Karpas-422 (cell line): ENCODE results near the gene MOB3A. TPM values are rescaled to one million over a fixed set of nuclear protein-coding genes. Genes with fewer than 3 reads are reported as not detected.
"Not testable (repeated sequence)": the region's sequence is repeated elsewhere in the genome, so short reads cannot be mapped to it uniquely, and the experiment has no call there.

Experiments
- DNase-seq: peaks from one replicate; pipeline ENCODE4 v3.0.0-alpha.2; 2015
- H2AFZ ChIP-seq: fragments of 200-600 bp; sonication (generic); 2 replicates; pipeline ENCODE4 v1.6.1; 2014; ENCODE audit warnings: antibody characterized with exemption, low read length, mixed read lengths
- H3K27ac ChIP-seq: fragments of 200-600 bp; sonication (generic); 2 replicates; pipeline ENCODE4 v1.5.1; 2014; ENCODE audit warnings: mild to moderate bottlenecking, low read length, moderate library complexity
- H3K27me3 ChIP-seq: fragments of 200-600 bp; sonication (generic); 2 replicates; pipeline ENCODE4 v1.6.1; 2014; ENCODE audit warnings: low read length, mixed read lengths
- H3K36me3 ChIP-seq: fragments of 200-600 bp; sonication (generic); 2 replicates; pipeline ENCODE4 v1.6.1; 2014; ENCODE audit warnings: low read length, mixed read lengths; ENCODE audit not compliant: insufficient read depth
- H3K4me1 ChIP-seq: fragments of 200-600 bp; sonication (generic); 2 replicates; pipeline ENCODE4 v1.6.1; 2014; ENCODE audit warnings: mild to moderate bottlenecking, low read length, mixed read lengths
- H3K4me2 ChIP-seq: fragments of 200-600 bp; sonication (generic); 2 replicates; pipeline ENCODE4 v1.6.1; 2014; ENCODE audit warnings: low read length, low read depth, mild to moderate bottlenecking; ENCODE audit not compliant: poor library complexity, severe bottlenecking
- H3K4me3 ChIP-seq: fragments of 200-600 bp; sonication (generic); 2 replicates; pipeline ENCODE4 v1.5.1; 2014; ENCODE audit warnings: mild to moderate bottlenecking, antibody characterized with exemption, low read length, mixed read lengths
- H3K79me2 ChIP-seq: fragments of 200-600 bp; sonication (generic); 2 replicates; pipeline ENCODE4 v1.6.1; 2014; ENCODE audit warnings: mild to moderate bottlenecking, low read length, mixed read lengths
- H3K9ac ChIP-seq: fragments of 200-600 bp; sonication (generic); 2 replicates; pipeline ENCODE4 v1.6.0; 2014; ENCODE audit warnings: low read length
- H3K9me2 ChIP-seq: fragments of 200-600 bp; sonication (generic), shearing (Covaris generic); replicated peaks from 2 replicates; pipeline ENCODE4 v1.6.0; 2014; ENCODE audit warnings: mild to moderate bottlenecking, low read length, moderate library complexity; ENCODE audit not compliant: insufficient read depth
- H3K9me3 ChIP-seq: fragments of 300-700, 200-600 bp; sonication (generic); 2 replicates; pipeline ENCODE4 v1.6.1; 2014; ENCODE audit warnings: low read length, mixed read lengths
- H4K20me1 ChIP-seq: fragments of 200-600 bp; sonication (generic); 2 replicates; pipeline ENCODE4 v1.6.1; 2014; ENCODE audit warnings: mild to moderate bottlenecking, antibody characterized with exemption, low read length, low read depth; ENCODE audit not compliant: insufficient read depth
- total RNA-seq: library from RNA; depleted of rRNA; stranded (reverse); fragments of >200 nt; shearing (Covaris generic); gene quantifications from 2 replicates; pipeline ENCODE4 v1.2.3, GENCODE V29; 2014; ENCODE audit warnings: low replicate concordance

The MOB3A gene
- total RNA-seq, 1 experiment from 2014 or later = 153 TPM

DNA sequence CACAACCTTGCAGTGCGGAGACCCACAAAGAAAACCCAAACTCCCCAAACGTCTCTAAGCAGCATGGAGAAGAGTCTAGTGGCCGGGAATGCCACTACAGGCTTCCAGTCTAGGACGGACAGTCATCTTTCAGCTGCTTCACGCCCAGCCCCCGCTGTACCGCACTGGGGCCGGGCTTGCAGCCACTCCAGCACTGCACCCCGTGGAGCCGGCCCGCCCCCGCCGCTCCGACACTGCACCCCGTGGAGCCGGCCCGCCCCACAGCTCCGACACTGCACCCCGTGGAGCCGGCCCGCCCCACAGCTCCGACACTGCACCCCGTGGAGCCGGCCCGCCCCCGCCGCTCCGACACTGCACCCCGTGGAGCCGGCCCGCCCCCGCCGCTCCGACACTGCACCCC lies 32.1 kb upstream of the MOB3A start:
- Histone ChIP-seq H3K79me2 (peaks cover 15% of the 10 kb centered on the region; the same call in 1 of the 2 replicates), H4K20me1 (0 out of 2 replicates have a peak, but pooled peaks cover 18% of the 10 kb centered on the region)
- not testable (repeated sequence) for H3K4me3 ChIP-seq, DNase-seq, H3K4me2 ChIP-seq, H3K4me1 ChIP-seq, H3K27ac ChIP-seq, H3K9ac ChIP-seq, H3K9me3 ChIP-seq, H3K9me2 ChIP-seq, H2AFZ ChIP-seq, H3K36me3 ChIP-seq, H3K27me3 ChIP-seq

DNA sequence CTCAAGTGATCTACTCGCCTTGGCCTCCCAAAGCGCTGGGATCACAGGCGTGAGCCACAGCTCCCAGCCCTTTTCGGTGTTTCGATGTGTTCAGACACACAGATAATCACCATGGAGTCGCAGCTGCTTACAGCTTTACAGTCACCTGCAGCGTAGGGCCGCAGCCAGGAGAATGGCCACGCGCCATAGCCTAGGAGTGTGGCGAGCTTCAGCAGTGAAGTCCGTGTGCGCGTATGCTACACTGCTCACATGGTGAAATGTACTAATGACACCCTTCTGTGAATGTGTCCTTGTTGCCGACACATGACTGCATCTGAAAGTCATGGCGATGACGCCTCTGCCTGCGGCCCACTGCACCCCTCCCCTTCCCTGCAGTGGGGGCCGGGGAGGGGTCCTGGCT lies 31.6 kb upstream of the MOB3A start:
- Histone ChIP-seq H3K4me2 (no peak overlapping the region), H3K27ac (no peak overlapping the region), H3K9me3 (no peaks in the 10 kb centered on the region), H4K20me1 (0 out of 2 replicates have a peak, but pooled peaks cover 18% of the 10 kb centered on the region), H3K36me3 (no peaks in the 10 kb centered on the region), H3K9ac (no peak overlapping the region), H3K9me2 (no peaks in the 10 kb centered on the region), H2AFZ (no peak overlapping the region), H3K4me3 (no peak overlapping the region), H3K4me1 (no peaks in the 10 kb centered on the region), H3K79me2 (peaks cover 15% of the 10 kb centered on the region; the same call in 1 of the 2 replicates), H3K27me3 (no peaks in the 10 kb centered on the region)
- no peak for DNase-seq

DNA sequence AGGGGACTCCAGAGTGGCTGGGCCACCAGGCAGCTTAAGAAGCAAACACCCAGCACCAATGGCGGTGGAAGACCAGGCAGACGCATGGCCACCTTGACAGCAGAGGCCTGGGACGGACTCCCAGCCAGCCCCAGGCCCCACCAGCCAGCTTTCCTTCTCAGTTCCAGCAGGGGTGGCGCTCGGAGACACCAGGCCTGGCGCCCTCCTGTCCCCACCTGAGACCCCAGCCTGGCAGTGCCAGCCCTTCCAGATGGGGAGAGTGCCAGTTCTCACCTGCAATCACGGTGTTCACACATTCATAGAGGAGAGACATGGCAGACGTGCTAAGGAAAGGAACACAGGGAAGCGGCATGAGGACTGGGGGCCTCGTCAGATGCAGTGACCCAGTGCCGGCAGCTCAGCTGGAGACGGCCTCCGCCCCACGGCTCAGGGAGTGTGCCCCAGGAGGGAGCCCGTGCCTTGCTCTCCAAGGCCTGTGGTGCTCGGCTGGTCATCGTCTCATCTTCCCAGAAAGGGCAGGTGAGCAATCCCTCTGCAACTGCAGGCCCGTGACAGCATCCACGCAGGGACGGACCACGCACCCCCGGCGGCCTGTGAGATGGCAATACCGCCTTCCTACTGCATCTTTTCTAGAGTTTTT lies 30.9 kb upstream of the MOB3A start:
- Histone ChIP-seq H3K27me3 (no peaks in the 10 kb centered on the region), H3K36me3 (no peaks in the 10 kb centered on the region), H3K27ac (no peak overlapping the region), H3K4me2 (no peak overlapping the region), H3K4me1 (no peaks in the 10 kb centered on the region), H3K4me3 (no peak overlapping the region), H3K79me2 (0 out of 2 replicates have a peak, but pooled peaks cover 9% of the 10 kb centered on the region), H3K9me3 (no peaks in the 10 kb centered on the region), H3K9me2 (no peaks in the 10 kb centered on the region), H4K20me1 (0 out of 2 replicates have a peak, but pooled peaks cover 18% of the 10 kb centered on the region), H3K9ac (no peak overlapping the region), H2AFZ (no peak overlapping the region)
- DNase-seq = no peak

DNA sequence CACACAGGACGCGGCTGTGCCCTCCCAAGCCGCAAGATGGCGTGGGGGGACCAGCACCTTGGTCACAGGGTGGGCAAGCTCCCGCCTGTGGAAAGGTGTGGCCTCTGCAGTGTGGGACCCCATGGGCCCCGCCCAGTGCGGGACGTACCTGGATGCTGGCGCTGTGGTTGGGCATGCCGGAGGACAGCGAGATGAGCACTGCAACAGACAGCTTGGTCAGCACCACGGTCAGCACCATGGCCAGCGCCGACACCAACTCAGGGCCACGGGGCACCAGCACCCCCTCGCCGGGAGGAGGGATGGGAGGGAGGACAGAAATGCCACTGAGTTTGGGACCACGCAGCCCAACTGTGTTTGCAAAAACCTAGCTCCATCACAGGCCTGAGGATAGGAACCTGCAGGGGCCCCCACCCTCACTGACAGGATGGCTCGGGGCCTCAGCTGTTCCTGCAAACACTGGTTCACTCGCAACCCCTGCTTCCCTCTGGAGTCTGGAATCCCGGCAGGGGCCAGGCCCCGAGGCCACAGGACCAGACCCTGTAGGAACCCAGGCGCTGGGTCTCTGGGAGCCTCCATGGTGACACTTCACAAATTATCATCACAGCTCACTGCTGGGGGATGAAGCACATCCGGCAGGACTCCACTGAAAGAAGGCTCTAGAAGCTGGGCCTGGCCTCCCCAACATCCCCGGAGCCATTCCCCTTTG lies 27.7 kb upstream of the MOB3A start:
- no peaks in the 10 kb centered on the region for H3K27me3 ChIP-seq
- no peak overlapping the region for H3K27ac ChIP-seq
- H4K20me1 ChIP-seq = no peaks in the 10 kb centered on the region
- H3K4me3 ChIP-seq = no peak overlapping the region
- no peak overlapping the region for H2AFZ ChIP-seq
- no peaks in the 10 kb centered on the region for H3K79me2 ChIP-seq
- no peaks in the 10 kb centered on the region for H3K4me1 ChIP-seq
- no peak overlapping the region for H3K9ac ChIP-seq
- no peaks in the 10 kb centered on the region for H3K9me3 ChIP-seq
- no peaks in the 10 kb centered on the region for H3K9me2 ChIP-seq
- no peak for DNase-seq
- H3K4me2 ChIP-seq = no peak overlapping the region
- peaks cover 4% of the 10 kb centered on the region; the same call in 1 of the 2 replicates for H3K36me3 ChIP-seq

DNA sequence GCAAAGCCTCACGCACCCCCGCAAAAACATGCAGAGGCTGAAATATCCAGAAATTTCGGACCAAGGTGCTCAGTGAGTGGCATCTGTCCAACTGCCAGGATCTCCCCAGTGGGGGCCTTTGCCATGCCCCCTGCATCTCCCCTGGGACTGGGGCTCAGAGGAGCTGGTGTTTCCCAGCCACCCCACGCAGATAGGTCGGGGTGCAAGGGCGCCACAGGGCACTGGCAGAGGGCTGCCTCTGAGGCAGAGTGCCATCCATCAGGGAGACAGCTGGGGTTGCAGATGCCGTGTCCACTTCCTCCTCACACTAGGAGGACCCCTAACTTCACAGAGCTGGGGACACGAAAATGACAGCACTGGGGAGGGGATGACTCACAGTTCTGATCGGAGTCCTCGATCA lies 26.9 kb upstream of the MOB3A start:
- Histone ChIP-seq H3K4me1 (no peaks in the 10 kb centered on the region), H4K20me1 (no peaks in the 10 kb centered on the region), H3K9ac (no peak overlapping the region), H3K4me2 (no peak overlapping the region), H3K27me3 (no peaks in the 10 kb centered on the region), H3K36me3 (peaks cover 7% of the 10 kb centered on the region; the same call in 1 of the 2 replicates), H3K9me2 (no peaks in the 10 kb centered on the region), H3K27ac (no peak overlapping the region), H3K4me3 (no peak overlapping the region), H3K79me2 (no peaks in the 10 kb centered on the region), H3K9me3 (no peaks in the 10 kb centered on the region), H2AFZ (no peak overlapping the region)
- no peak for DNase-seq

DNA sequence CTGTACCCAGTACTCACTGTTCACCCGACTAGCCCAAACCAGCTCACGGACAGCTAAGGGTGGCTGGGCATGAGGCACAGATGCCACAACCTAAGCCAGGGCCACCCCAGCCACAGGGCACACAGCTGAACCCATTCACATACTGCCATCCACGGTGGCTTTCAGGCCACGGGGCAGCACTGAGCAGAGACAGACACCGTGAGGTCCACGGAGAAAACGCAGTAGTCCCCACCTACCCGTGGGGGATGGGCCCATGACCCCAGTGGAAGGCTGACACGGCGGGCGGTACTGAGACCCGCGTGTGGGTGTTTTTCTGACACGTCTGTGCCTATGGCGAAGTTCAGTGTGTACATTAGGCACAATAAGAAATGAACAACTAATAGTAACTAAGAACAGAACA lies 26.1 kb upstream of the MOB3A start:
- H3K4me1 ChIP-seq = no peaks in the 10 kb centered on the region
- peaks cover 7% of the 10 kb centered on the region; the same call in 1 of the 2 replicates for H3K36me3 ChIP-seq
- H2AFZ ChIP-seq = no peak overlapping the region
- H3K27ac ChIP-seq = no peak overlapping the region
- H3K27me3 ChIP-seq = no peaks in the 10 kb centered on the region
- H3K4me3 ChIP-seq = no peak overlapping the region
- H3K4me2 ChIP-seq = no peak overlapping the region
- no peak overlapping the region for H3K9ac ChIP-seq
- no peaks in the 10 kb centered on the region for H3K9me3 ChIP-seq
- no peak for DNase-seq
- H3K79me2 ChIP-seq = no peaks in the 10 kb centered on the region
- H3K9me2 ChIP-seq = no peaks in the 10 kb centered on the region
- H4K20me1 ChIP-seq = no peaks in the 10 kb centered on the region

DNA sequence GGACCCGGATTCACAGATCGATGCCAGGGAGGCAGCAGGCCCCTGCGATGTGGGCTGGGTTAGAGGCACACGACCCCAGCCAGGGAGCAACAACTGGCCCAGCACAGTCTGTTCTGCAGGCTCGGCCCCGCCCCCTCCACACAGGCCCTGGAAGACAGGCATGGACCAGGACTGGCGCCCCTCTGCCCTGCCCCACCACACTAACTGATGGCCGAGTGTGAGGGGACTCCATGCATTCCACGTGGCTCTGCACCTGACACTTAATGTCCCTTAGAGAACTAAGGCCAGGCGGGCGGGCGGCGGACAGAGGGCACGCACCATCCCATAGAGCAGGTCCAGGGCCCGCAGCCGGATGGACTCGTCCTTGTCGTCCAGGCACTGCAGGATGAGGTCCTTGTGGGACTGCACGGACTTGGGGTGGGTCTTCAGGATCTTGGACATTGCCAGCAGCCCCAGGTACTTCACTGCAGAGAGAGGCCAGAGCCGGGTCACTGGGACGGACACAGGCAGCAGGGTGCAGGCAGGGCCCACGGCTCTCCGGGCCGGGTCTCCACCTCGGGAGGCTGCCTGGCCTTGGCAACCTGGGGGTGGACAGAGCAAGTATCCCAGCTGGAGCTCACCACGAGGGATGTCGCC lies 25.4 kb upstream of the MOB3A start:
- Histone ChIP-seq H3K9me3 (no peaks in the 10 kb centered on the region), H4K20me1 (no peaks in the 10 kb centered on the region), H2AFZ (no peak overlapping the region), H3K27ac (no peak overlapping the region), H3K4me2 (no peak overlapping the region), H3K4me1 (no peaks in the 10 kb centered on the region), H3K9ac (no peak overlapping the region), H3K36me3 (peaks cover 7% of the 10 kb centered on the region; the same call in 1 of the 2 replicates), H3K27me3 (no peaks in the 10 kb centered on the region), H3K9me2 (no peaks in the 10 kb centered on the region), H3K79me2 (no peaks in the 10 kb centered on the region), H3K4me3 (no peak overlapping the region)
- DNase-seq = no peak

DNA sequence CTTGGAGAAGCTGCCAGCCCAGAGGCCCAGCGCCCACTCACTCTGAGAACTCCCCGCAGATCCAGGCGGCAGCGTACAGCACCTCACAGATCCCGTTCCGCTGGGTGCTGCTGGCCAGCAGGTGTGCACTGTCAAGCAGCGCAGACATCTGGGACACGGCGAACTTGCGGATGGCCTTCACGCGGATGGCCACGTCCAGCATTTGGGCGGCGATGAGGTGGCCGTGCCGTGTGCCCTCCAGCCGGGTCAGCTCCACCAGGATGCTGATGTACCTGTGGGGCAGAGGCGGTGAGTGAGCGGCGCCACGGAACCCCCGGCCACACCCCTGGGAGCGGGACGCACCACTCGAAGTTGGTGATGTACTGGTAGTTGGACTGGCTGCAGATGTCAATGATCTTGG lies 24.7 kb upstream of the MOB3A start:
- Histone ChIP-seq H3K9ac (no peak overlapping the region), H4K20me1 (no peaks in the 10 kb centered on the region)

More for the DNA sequence above, 24.7 kb upstream of the MOB3A start:
- DNase-seq = no peak
- H3K4me3 ChIP-seq = no peak overlapping the region
- no peaks in the 10 kb centered on the region for H3K4me1 ChIP-seq
- no peaks in the 10 kb centered on the region for H3K9me3 ChIP-seq
- H3K4me2 ChIP-seq = no peak overlapping the region
- no peaks in the 10 kb centered on the region for H3K79me2 ChIP-seq
- H3K9me2 ChIP-seq = no peaks in the 10 kb centered on the region
- H2AFZ ChIP-seq = no peak overlapping the region
- no peak overlapping the region for H3K27ac ChIP-seq
- H3K27me3 ChIP-seq = no peaks in the 10 kb centered on the region
- H3K36me3 ChIP-seq = peaks cover 7% of the 10 kb centered on the region; the same call in 1 of the 2 replicates
